ENCODE results near the gene DNAH9.

DNA sequence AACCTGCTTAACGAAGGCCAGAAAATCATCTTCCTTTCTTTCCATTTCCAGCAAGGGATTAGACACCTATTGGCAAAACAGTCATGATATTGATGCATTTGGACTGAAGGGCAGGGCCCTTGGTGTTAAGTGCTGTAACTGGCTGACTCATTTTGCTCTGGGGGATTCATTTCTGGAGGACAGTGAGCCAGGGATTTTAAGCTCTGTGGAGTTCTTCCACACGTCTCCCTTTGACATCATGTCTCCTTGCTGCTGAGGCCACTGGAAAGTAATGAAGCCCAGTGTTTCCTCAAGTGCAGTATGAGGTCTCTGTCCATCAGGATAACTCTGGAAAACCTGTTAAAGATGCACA lies 42.2 kb downstream of the DNAH9 start:
- TF ChIP-seq, protein P1, sequence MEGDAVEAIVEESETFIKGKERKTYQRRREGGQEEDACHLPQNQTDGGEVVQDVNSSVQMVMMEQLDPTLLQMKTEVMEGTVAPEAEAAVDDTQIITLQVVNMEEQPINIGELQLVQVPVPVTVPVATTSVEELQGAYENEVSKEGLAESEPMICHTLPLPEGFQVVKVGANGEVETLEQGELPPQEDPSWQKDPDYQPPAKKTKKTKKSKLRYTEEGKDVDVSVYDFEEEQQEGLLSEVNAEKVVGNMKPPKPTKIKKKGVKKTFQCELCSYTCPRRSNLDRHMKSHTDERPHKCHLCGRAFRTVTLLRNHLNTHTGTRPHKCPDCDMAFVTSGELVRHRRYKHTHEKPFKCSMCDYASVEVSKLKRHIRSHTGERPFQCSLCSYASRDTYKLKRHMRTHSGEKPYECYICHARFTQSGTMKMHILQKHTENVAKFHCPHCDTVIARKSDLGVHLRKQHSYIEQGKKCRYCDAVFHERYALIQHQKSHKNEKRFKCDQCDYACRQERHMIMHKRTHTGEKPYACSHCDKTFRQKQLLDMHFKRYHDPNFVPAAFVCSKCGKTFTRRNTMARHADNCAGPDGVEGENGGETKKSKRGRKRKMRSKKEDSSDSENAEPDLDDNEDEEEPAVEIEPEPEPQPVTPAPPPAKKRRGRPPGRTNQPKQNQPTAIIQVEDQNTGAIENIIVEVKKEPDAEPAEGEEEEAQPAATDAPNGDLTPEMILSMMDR (IDR thresholded peaks at IDR 0.05; ENCODE audit: low read depth, low read length, poor library complexity, severe bottlenecking), result no peak
- TF ChIP-seq EZH2phosphoT487 (IDR thresholded peaks at IDR 0.05; ENCODE audit: borderline replicate concordance, low read length), result no peak

All from DOHH2 (cell line).